Heart right ventricle (tissue), 16 donors: ENCODE results near the gene LRRC23. TPM values are rescaled to one million over a fixed set of nuclear protein-coding genes. Genes with fewer than 3 reads are reported as not detected.
"Not testable (repeated sequence)": the region's sequence is repeated elsewhere in the genome, so short reads cannot be mapped to it uniquely, and the experiment has no call there.

Source experiments
- ATAC-seq, 8 donors: fragments of 200-7000 bp; cut with Tn5 transposase; one replicate each; pipeline ENCODE4 v1.9.1; 2020; ENCODE audit warnings: mild to moderate bottlenecking in 8 of 8, moderate library complexity in 8 of 8, moderate number of reproducible peaks in 1 of 8
- DNase-seq, 2 donors: peaks; one replicate each; pipeline ENCODE4 v3.0.0-alpha.2; 2020
- H3K27ac ChIP-seq, 10 donors: fragments of 200-600 bp; sonication (generic) in 2 of 10; one replicate each; pipeline versions ENCODE4 v1.5.0 to v1.8.0; 2020 to 2022; ENCODE audit warnings: mild to moderate bottlenecking in 3 of 10
- H3K27me3 ChIP-seq, 7 donors: fragments of 200-600 bp; one replicate each; pipeline ENCODE4 v1.8.0; 2021 to 2022; ENCODE audit warnings: mild to moderate bottlenecking in 2 of 7
- H3K36me3 ChIP-seq, 9 donors: fragments of 200-600 bp; sonication (generic) in 1 of 9; one replicate each; pipeline versions ENCODE4 v1.5.0 to v1.8.0; 2020 to 2022; ENCODE audit warnings: mild to moderate bottlenecking in 2 of 9
- H3K4me1 ChIP-seq, 9 donors: fragments of 200-600 bp; sonication (generic) in 1 of 9; one replicate each; pipeline versions ENCODE4 v1.5.0 to v1.8.0; 2020 to 2022; ENCODE audit warnings: mild to moderate bottlenecking in 4 of 9
- H3K4me3 ChIP-seq, 10 donors: fragments of 200-600 bp; sonication (generic) in 2 of 10; one replicate each; pipeline versions ENCODE4 v1.5.0 to v1.8.0; 2020 to 2022; ENCODE audit warnings: mild to moderate bottlenecking in 7 of 10, moderate library complexity in 2 of 10
- H3K9me3 ChIP-seq, 11 donors: fragments of 200-600 bp in 10 of 11; sonication (generic) in 2 of 11; one replicate each; pipeline versions ENCODE4 v1.5.0 to v1.8.0; 2013 to 2022; ENCODE audit warnings: mild to moderate bottlenecking in 2 of 11, control low read depth in 1 of 11, moderate library complexity in 1 of 11
- WGBS, 2 donors: extraction: QIAGEN DNeasy Blood & Tissue Kit; methylation state at CpG; one replicate each; pipeline ENCODE4 v1.1.7; 2013; ENCODE audit warnings: inconsistent platforms in 1 of 2; 5-methylcytosine and 5-hydroxymethylcytosine counted together
- intact Hi-C, 10 donors: fragments of 100-400 bp; cut with DNase I; formaldehyde crosslinking; loops; one replicate each; pipeline versions ENCODE4 v1.11.1 to v1.14.2; 2022
- polyA plus RNA-seq, 2 donors: library from polyadenylated mRNA; stranded (reverse); fragments of 200-250 nt; gene quantifications; one replicate each; pipeline ENCODE4 v1.2.3, GENCODE V29; 2013
- total RNA-seq, 10 donors: library from RNA; stranded (reverse); fragmentation: NEBNext Ultra II Directional in 3 of 10; extraction: Animal tissue kit (Norgen Biotek cat#: 25700) in 3 of 10; gene quantifications; one replicate each; pipeline versions ENCODE4 v1.2.1 to v1.2.4, GENCODE V29; 2021 to 2023
- TF ChIP-seq, protein P1 (sequence below), 9 donors: fragments of 200-600 bp; sonication (generic) in 2 of 9; IDR thresholded peaks; one replicate each; pipeline versions ENCODE4 v1.5.0 to v1.8.0; 2021 to 2022; ENCODE audit warnings: antibody characterized with exemption in 9 of 9, mild to moderate bottlenecking in 5 of 9, moderate library complexity in 1 of 9
- donor health status: Arrhythmogenic right ventricular cardiomyopathy.
- donor health status: ischemic (EF 13 %, LVEDD 7.1; RV severe dilation, severe dysfunction).
- donor health status: healthy with polysubstance abuse.
- donor health status: DM: no; HTN: yes; CAD: no.
- donor health status: DM: no; HTN: no; CAD: no.
- donor health status: ischemic (EF 25% LVEDD 6.9; RV normal size, moderate dysfunction).
- donor health status: ischemic (EF 25% LVEDD 5.7; RV mildly dilated, moderate dysfunction).
- donor health status: healthy.
- donor health status: DM: yes; HTN: yes; CAD: no.
- donor health status: Ischemic cardiomyopathy.
- donor health status: ischemic (EF 35%, LVEDD 5.7; RV mildly dilated, moderate dysfunction).
- donor health status: nonischemic (EF 11% LVEDD 7.7; RV severe dilation, severe dysfunction).
- donor health status: DM: yes; HTN: yes; CAD: no.
- donor health status: PGD.
- donor health status: ischemic (EF 29% LVEDD 5.4; RV normal size, mild dysfunction).
- donor health status: nonischemic (EF 23%, LVEDD 6.1; RV moderate dilation, normal function).

The LRRC23 gene
- total and polyA plus RNA-seq, 12 donors, result 6.5 to 16.6 (median 11.9) TPM

DNA sequence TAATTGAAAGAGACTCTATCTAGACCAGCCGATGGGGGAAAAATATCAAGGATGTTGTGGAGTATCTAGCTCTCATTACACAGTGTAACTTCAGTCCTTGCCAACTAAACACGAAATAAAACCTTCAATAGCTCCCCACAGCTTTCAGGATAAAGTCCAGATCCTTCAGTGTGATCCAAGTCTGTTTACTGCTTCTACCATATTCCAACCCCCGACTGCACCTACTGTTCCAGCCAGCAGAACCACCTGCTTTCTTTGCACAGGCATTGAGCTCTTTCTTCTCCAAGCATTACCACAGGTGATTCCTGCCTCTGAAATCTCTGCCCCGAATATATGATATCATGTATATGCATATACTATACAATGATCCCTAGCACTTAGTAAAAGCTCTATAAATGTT, 2.2 kb upstream of the LRRC23 start:
- Histone ChIP-seq H3K27ac (no peak overlapping the region), H3K4me1 (peaks cover 0 to 28% (median 11%) of the 10 kb centered on the region in 9 donors), H3K27me3 (no peaks in the 10 kb centered on the region), H3K4me3 (no peak overlapping the region), H3K9me3 (no peaks in the 10 kb centered on the region), H3K36me3 (peaks cover 0 to 12% (median 0%) of the 10 kb centered on the region in 9 donors)
- ATAC-seq (no peak), DNase-seq (no peak)
- TF ChIP-seq, protein P1, sequence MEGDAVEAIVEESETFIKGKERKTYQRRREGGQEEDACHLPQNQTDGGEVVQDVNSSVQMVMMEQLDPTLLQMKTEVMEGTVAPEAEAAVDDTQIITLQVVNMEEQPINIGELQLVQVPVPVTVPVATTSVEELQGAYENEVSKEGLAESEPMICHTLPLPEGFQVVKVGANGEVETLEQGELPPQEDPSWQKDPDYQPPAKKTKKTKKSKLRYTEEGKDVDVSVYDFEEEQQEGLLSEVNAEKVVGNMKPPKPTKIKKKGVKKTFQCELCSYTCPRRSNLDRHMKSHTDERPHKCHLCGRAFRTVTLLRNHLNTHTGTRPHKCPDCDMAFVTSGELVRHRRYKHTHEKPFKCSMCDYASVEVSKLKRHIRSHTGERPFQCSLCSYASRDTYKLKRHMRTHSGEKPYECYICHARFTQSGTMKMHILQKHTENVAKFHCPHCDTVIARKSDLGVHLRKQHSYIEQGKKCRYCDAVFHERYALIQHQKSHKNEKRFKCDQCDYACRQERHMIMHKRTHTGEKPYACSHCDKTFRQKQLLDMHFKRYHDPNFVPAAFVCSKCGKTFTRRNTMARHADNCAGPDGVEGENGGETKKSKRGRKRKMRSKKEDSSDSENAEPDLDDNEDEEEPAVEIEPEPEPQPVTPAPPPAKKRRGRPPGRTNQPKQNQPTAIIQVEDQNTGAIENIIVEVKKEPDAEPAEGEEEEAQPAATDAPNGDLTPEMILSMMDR (IDR thresholded peaks at IDR 0.05), result no peak
- intact Hi-C loops, result no loop called here
- WGBS, 2 donors, result 88 to 92% methylated on average over 4 of the region's 4 CpGs

DNA sequence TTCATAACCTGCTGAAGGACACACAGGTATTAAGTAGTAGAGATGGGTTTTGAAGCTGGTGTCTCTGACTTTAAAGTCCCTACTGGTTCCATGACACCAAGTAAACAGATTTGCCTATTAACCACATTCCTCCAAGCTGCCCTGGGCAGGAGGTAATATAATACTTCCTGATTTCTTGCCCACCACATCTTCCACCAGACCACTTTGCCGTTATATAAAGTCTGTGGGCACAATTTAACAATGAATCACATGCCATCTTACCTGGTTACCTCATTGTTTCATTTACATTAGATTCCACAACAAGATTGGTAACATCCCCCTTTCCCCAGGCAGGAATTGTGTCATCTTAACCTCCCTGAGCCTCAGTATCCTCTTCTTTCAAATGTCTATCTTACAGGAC, 900 bp upstream of the LRRC23 start:
- ATAC-seq (no peak), DNase-seq (no peak)
- WGBS, 2 donors, result 84 to 88% methylated on average over 1 of the region's 1 CpG
- H3K27me3 ChIP-seq, result no peaks in the 10 kb centered on the region
- peaks cover 0 to 21% (median 0%) of the 10 kb centered on the region in 9 donors for H3K36me3 ChIP-seq
- intact Hi-C loops, result no loop called here
- H3K4me3 ChIP-seq, result no peak overlapping the region
- no peaks in the 10 kb centered on the region for H3K9me3 ChIP-seq
- TF ChIP-seq, protein P1 (IDR thresholded peaks at IDR 0.05), result no peak
- peak overlapping the region in 1 of 10 donors; percentile 90 for H3K27ac ChIP-seq
- peaks cover 0 to 28% (median 11%) of the 10 kb centered on the region in 9 donors for H3K4me1 ChIP-seq

DNA sequence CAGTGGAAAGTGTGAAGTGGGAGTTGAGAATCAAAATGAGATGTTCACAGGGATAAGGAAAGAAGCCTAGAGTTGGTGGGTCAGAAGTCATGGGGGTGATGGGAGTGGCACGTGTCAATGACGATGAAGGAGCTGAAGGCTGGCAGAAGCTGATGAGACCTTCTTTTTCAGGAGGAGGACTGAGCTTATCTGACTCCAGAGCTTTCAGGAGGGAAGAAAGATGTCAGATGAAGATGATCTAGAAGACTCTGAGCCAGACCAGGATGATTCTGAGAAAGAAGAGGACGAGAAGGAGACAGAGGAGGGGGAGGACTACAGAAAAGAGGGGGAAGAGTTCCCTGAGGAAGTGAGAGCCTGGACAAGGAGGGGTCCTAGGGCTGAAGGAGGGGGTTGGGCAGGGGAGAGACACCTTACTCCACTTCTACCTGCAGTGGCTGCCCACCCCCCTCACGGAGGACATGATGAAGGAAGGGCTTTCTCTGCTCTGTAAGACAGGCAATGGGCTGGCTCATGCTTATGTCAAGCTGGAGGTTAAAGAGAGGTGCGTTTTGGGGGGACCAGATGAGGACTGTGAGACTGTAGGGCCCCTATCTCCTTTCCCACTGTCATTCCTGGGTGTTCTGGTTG, 905 bp downstream of the LRRC23 start:
- Histone ChIP-seq H3K27me3 (no peaks in the 10 kb centered on the region), H3K4me3 (peak overlapping the region in 7 of 10 donors; percentile 66 to 89 (median 78)), H3K36me3 (peaks cover 0 to 21% (median 0%) of the 10 kb centered on the region in 9 donors), H3K9me3 (no peaks in the 10 kb centered on the region), H3K4me1 (peaks cover 0 to 16% (median 11%) of the 10 kb centered on the region in 9 donors), H3K27ac (peak overlapping the region in 6 of 10 donors; percentile 69 to 90 (median 88))
- TF ChIP-seq, protein P1 (IDR thresholded peaks at IDR 0.05), result no peak
- DNase-seq (no peak), ATAC-seq (peak in 1 of 8 donors; percentile 11)
- intact Hi-C loops, result no loop called here
- WGBS, 2 donors, result 55 to 67% methylated on average over 5 of the region's 5 CpGs

DNA sequence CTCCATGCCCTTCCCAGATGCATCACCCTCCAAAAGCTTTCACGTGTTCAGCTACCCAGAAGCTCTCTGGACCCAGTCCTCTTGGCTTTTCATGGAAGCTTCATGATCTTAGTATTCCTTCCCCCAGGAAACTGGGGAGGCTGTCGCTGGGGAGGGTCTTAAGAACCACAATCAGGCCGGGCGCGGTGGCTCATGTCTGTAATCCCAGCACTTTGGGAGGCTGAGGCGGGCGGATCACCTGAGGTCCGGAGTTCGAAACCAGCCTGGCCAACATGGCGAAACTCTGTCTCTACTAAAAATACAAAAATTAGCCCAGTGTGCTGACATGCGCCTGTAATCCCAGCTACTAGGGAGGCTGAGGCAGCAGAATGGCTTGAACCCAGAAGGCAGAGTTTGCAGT, 3.5 kb downstream of the LRRC23 start:
- H3K27ac ChIP-seq, intact Hi-C loops, DNase-seq, H3K9me3 ChIP-seq, ATAC-seq, H3K4me3 ChIP-seq: not testable (repeated sequence)
- Histone ChIP-seq H3K4me1 (peaks cover 0 to 16% (median 11%) of the 10 kb centered on the region in 9 donors), H3K36me3 (peaks cover 0 to 21% (median 0%) of the 10 kb centered on the region in 9 donors), H3K27me3 (peaks cover 0 to 12% (median 0%) of the 10 kb centered on the region in 7 donors)
- WGBS, 2 donors, result 96% methylated on average over 11 of the region's 11 CpGs
